ENCODE results near the gene PTPRG.
"Not testable (repeated sequence)": the region's sequence is repeated elsewhere in the genome, so short reads cannot be mapped to it uniquely, and the experiment has no call there.

Gene PTPRG

GRCh38 chr3:61743067-61743466 is 181.7 kb downstream of the PTPRG start:
- no peak overlapping the region for H3K4me3 ChIP-seq (ENCODE audit: low read depth, low read length)
- no peak for TF ChIP-seq CTCF (IDR thresholded peaks at IDR 0.05; ENCODE audit: low read depth, low read length, missing control alignments)
- in situ Hi-C loops (cut with HindIII; ENCODE audit: low sequenced_read_pairs) = no loop called here
- DNase-seq (ENCODE audit: low read depth) = no peak

- DNase-seq (ENCODE audit: low read depth) = no peak
- in situ Hi-C loops (cut with HindIII; ENCODE audit: low sequenced_read_pairs) = no loop called here
- no peak for TF ChIP-seq CTCF (IDR thresholded peaks at IDR 0.05; ENCODE audit: low read depth, low read length, missing control alignments)
- no peak overlapping the region for H3K4me3 ChIP-seq (ENCODE audit: low read depth, low read length)
Measured at GRCh38 chr3:61743686-61744242, 182.4 kb downstream of the PTPRG start.

- H3K4me3 ChIP-seq (ENCODE audit: low read depth, low read length) = no peak overlapping the region
- in situ Hi-C loops (cut with HindIII; ENCODE audit: low sequenced_read_pairs) = no loop called here
- DNase-seq (ENCODE audit: low read depth) = no peak
- no peak for TF ChIP-seq CTCF (IDR thresholded peaks at IDR 0.05; ENCODE audit: low read depth, low read length, missing control alignments)
Measured at GRCh38 chr3:61748288-61748687, 186.9 kb downstream of the PTPRG start.

- TF ChIP-seq CTCF (IDR thresholded peaks at IDR 0.05; ENCODE audit: low read depth, low read length, missing control alignments) = no peak
- in situ Hi-C loops (cut with HindIII; ENCODE audit: low sequenced_read_pairs) = no loop called here
- no peak for DNase-seq (ENCODE audit: low read depth)
- H3K4me3 ChIP-seq (ENCODE audit: low read depth, low read length) = no peak overlapping the region
Measured at GRCh38 chr3:61750766-61751165, 189.4 kb downstream of the PTPRG start.

- no peak for TF ChIP-seq CTCF (IDR thresholded peaks at IDR 0.05; ENCODE audit: low read depth, low read length, missing control alignments)
- H3K4me3 ChIP-seq (ENCODE audit: low read depth, low read length) = no peak overlapping the region
- no peak for DNase-seq (ENCODE audit: low read depth)
- in situ Hi-C loops (cut with HindIII; ENCODE audit: low sequenced_read_pairs) = no loop called here
Measured at GRCh38 chr3:61758839-61759238, 197.5 kb downstream of the PTPRG start.

GRCh38 chr3:61760783-61761182 is 199.4 kb downstream of the PTPRG start:
- H3K4me3 ChIP-seq (ENCODE audit: low read depth, low read length); DNase-seq (ENCODE audit: low read depth); in situ Hi-C loops (cut with HindIII; ENCODE audit: low sequenced_read_pairs): not testable (repeated sequence)

GRCh38 chr3:61761694-61762430 is 200.5 kb downstream of the PTPRG start:
- in situ Hi-C loops (cut with HindIII; ENCODE audit: low sequenced_read_pairs) = no loop called here
- no peak overlapping the region for H3K4me3 ChIP-seq (ENCODE audit: low read depth, low read length)
- TF ChIP-seq CTCF (IDR thresholded peaks at IDR 0.05; ENCODE audit: low read depth, low read length, missing control alignments) = no peak
- no peak for DNase-seq (ENCODE audit: low read depth)

Measured in astrocyte of the cerebellum (primary cell).